SK-N-MC (cell line): ENCODE data around the gene C1orf167.

Experiments used
- EZH2 ChIP-seq: fragments of 200-600 bp; sonication (generic); IDR thresholded peaks from one replicate; pipeline ENCODE4 v1.6.1; 2017; ENCODE audit warnings: antibody characterized with exemption
- FOXP2 ChIP-seq: optimal IDR thresholded peaks from 2 replicates; pipeline ENCODE3; 2011; ENCODE audit warnings: mild to moderate bottlenecking, moderate library complexity; ENCODE audit not compliant: insufficient read depth; ENCODE audit errors: extremely low read length, control extremely low read depth
- POLR2AphosphoS5 ChIP-seq: IDR thresholded peaks from 2 replicates; pipeline ENCODE4 v1.6.1; 2012; ENCODE audit warnings: mild to moderate bottlenecking, low read depth, low read length, borderline replicate concordance

GRCh38 chr1:11787251-11787803 is 25.3 kb downstream of the C1orf167 start:
- TF ChIP-seq POLR2AphosphoS5 (0 out of 2 replicates have a peak, but pooled peaks have one; percentile 9), EZH2 (no peak), FOXP2 (no peak)
